ENCODE measurements around the gene ADCY1. TPM values are rescaled to one million over a fixed set of nuclear protein-coding genes. Genes with fewer than 3 reads are reported as not detected.

Gene ADCY1
- total RNA-seq, 4 donors from 2014 or later, result under 0.01 to 4.3 (median 4.1) TPM; not detected in 1

- H3K36me3 ChIP-seq, result no peaks in the 10 kb centered on the region
- H3K27ac ChIP-seq, result no peak overlapping the region
- DNase-seq, result no peak
- no peaks in the 10 kb centered on the region for H3K9me3 ChIP-seq
- no peak overlapping the region for H3K4me3 ChIP-seq
- H3K27me3 ChIP-seq, result no peaks in the 10 kb centered on the region
- H3K4me1 ChIP-seq, result no peaks in the 10 kb centered on the region
- intact Hi-C loops (cut with DNase I; ENCODE audit: low total_unique reads), result no loop called here
- no peak for TF ChIP-seq POLR2A (IDR thresholded peaks at IDR 0.05)
- TF ChIP-seq CTCF (IDR thresholded peaks at IDR 0.05), result no peak
Measured at GRCh38 chr7:45679516-45679915, 105.3 kb downstream of the ADCY1 start.

GRCh38 chr7:45680776-45681175 is 106.6 kb downstream of the ADCY1 start:
- Histone ChIP-seq H3K36me3 (no peaks in the 10 kb centered on the region), H3K27me3 (no peaks in the 10 kb centered on the region), H3K9me3 (no peaks in the 10 kb centered on the region), H3K4me3 (no peak overlapping the region), H3K4me1 (no peaks in the 10 kb centered on the region), H3K27ac (no peak overlapping the region)
- intact Hi-C loops (cut with DNase I; ENCODE audit: low total_unique reads), result no loop called here
- TF ChIP-seq CTCF (IDR thresholded peaks at IDR 0.05) (no peak), POLR2A (IDR thresholded peaks at IDR 0.05) (no peak)
- DNase-seq, result no peak

- Histone ChIP-seq H3K27ac (no peak overlapping the region), H3K36me3 (no peaks in the 10 kb centered on the region), H3K27me3 (no peaks in the 10 kb centered on the region), H3K4me1 (no peaks in the 10 kb centered on the region), H3K4me3 (no peak overlapping the region), H3K9me3 (no peaks in the 10 kb centered on the region)
- intact Hi-C loops (cut with DNase I; ENCODE audit: low total_unique reads), result no loop called here
- no peak for DNase-seq
- no peak for TF ChIP-seq POLR2A (IDR thresholded peaks at IDR 0.05)
- TF ChIP-seq CTCF (IDR thresholded peaks at IDR 0.05), result no peak
Measured at GRCh38 chr7:45681596-45682357, 107.6 kb downstream of the ADCY1 start.

GRCh38 chr7:45682358-45682735 is 108.2 kb downstream of the ADCY1 start:
- Histone ChIP-seq H3K4me1 (no peaks in the 10 kb centered on the region), H3K27me3 (no peaks in the 10 kb centered on the region), H3K36me3 (no peaks in the 10 kb centered on the region), H3K4me3 (no peak overlapping the region), H3K9me3 (no peaks in the 10 kb centered on the region), H3K27ac (no peak overlapping the region)
- TF ChIP-seq POLR2A (IDR thresholded peaks at IDR 0.05), result no peak
- DNase-seq, result no peak
- intact Hi-C loops (cut with DNase I; ENCODE audit: low total_unique reads), result no loop called here

GRCh38 chr7:45682836-45683555 is 108.8 kb downstream of the ADCY1 start:
- intact Hi-C loops (cut with DNase I; ENCODE audit: low total_unique reads), result no loop called here
- Histone ChIP-seq H3K4me1 (no peaks in the 10 kb centered on the region), H3K27me3 (no peaks in the 10 kb centered on the region), H3K9me3 (no peaks in the 10 kb centered on the region), H3K4me3 (no peak overlapping the region), H3K36me3 (no peaks in the 10 kb centered on the region), H3K27ac (no peak overlapping the region)
- TF ChIP-seq CTCF (IDR thresholded peaks at IDR 0.05) (no peak), POLR2A (IDR thresholded peaks at IDR 0.05) (no peak)
- DNase-seq, result no peak

Data from uterus (tissue), 4 donors.